ENCODE results near the gene TBX19.

TBX19 gene

GRCh38 chr1:168280296-168280927 lies at the start of gene TBX19:
Gene TBX19 (plus strand): TSS chr1:168280877. CDS start chr1:168281091, 214 bp downstream.
- DNase-seq: no peak

- no peak for DNase-seq
Observed at GRCh38 chr1:168234846-168235547, 45.7 kb upstream of the TBX19 start.

- no peak for DNase-seq
Observed at GRCh38 chr1:168235548-168235885, 45.2 kb upstream of the TBX19 start.

GRCh38 chr1:168235937-168236336 lies 44.7 kb upstream of the TBX19 start:
- no peak for DNase-seq

GRCh38 chr1:168236836-168237611 lies 43.7 kb upstream of the TBX19 start:
- DNase-seq: peak in 3 of 14 donors; percentile 23 to 35 (median 30)

- no peak for DNase-seq
Observed at GRCh38 chr1:168243198-168243597, 37.5 kb upstream of the TBX19 start.

GRCh38 chr1:168243636-168244212 lies 37.0 kb upstream of the TBX19 start:
- DNase-seq: no peak

GRCh38 chr1:168245042-168245441 lies 35.6 kb upstream of the TBX19 start:
- no peak for DNase-seq

- DNase-seq: no peak
Observed at GRCh38 chr1:168246506-168246905, 34.2 kb upstream of the TBX19 start.

- no peak for DNase-seq
Observed at GRCh38 chr1:168252204-168252733, 28.4 kb upstream of the TBX19 start.

- DNase-seq: no peak
Observed at GRCh38 chr1:168256164-168256563, 24.5 kb upstream of the TBX19 start.

- no peak for DNase-seq
Observed at GRCh38 chr1:168257397-168257796, 23.3 kb upstream of the TBX19 start.

- DNase-seq: no peak
Observed at GRCh38 chr1:168259567-168259966, 21.1 kb upstream of the TBX19 start.

- no peak for DNase-seq
Observed at GRCh38 chr1:168260393-168260792, 20.3 kb upstream of the TBX19 start.

GRCh38 chr1:168261390-168261789 lies 19.3 kb upstream of the TBX19 start:
- DNase-seq: no peak

- DNase-seq: no peak
Observed at GRCh38 chr1:168263130-168263529, 17.5 kb upstream of the TBX19 start.

- DNase-seq: no peak
Observed at GRCh38 chr1:168264296-168264695, 16.4 kb upstream of the TBX19 start.

- DNase-seq: no peak
Observed at GRCh38 chr1:168265596-168265995, 15.1 kb upstream of the TBX19 start.

GRCh38 chr1:168266644-168267186 lies 14.0 kb upstream of the TBX19 start:
- no peak for DNase-seq

- DNase-seq: no peak
Observed at GRCh38 chr1:168271636-168272035, 9.0 kb upstream of the TBX19 start.

- DNase-seq: no peak
Observed at GRCh38 chr1:168273575-168273974, 7.1 kb upstream of the TBX19 start.

GRCh38 chr1:168279253-168279652 lies 1.4 kb upstream of the TBX19 start:
- DNase-seq: no peak
